Frontal cortex (tissue), 4 donors: ENCODE measurements around the gene MDN1. TPM values are rescaled to one million over a fixed set of nuclear protein-coding genes. Genes with fewer than 3 reads are reported as not detected.
A peak's percentile ranks its signal among the peaks of the same experiment; 100 is the strongest.
"Not testable (repeated sequence)": the region's sequence is repeated elsewhere in the genome, so short reads cannot be mapped to it uniquely, and the experiment has no call there.

Experiments used
- DNase-seq, 2 donors: peaks; one replicate each; pipeline ENCODE4 v3.0.0; 2012; ENCODE audit warnings: low spot score in 2 of 2
- FAIRE-seq: peaks from 2 replicates; lab custom pipeline; 2012; peaks lifted over from hg19 to GRCh38; lab: Jason Lieb, UNC
- total RNA-seq: library from RNA; depleted of rRNA; stranded (reverse); fragments of >200 nt; gene quantifications from one replicate; pipeline ENCODE4 v1.2.3, GENCODE V29; 2014
- donor health status: control.
- donor health status: control.
- donor health status: control.

MDN1 gene
- total RNA-seq, 1 donor from 2014 or later: 23.6 TPM

GRCh38 chr6:89828475-89828987 is 8.9 kb upstream of the MDN1 start:
- DNase-seq, FAIRE-seq: not testable (repeated sequence)

DNA sequence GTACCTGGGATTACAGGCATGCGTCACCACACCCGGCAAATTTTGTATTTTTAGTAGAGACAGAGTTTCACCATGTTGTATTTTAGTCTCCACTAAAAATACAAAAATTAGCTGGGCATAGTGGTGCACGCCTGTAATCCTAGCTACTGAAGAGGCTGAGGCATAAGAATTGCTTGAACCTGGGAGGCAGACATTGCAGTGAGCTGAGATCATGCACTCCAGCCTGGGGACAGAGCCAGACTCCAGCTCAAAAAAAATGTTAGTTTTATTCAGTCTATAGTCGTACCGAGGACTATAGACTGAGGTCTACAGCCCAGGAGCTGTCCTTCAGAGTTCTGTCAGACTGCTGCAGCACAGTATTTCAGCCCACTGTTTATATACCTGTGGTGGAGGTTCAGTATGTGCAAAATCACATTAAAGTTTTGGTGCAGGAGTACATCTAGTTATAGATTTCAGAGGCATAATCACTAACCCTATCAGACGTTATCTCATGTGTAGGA is 6.5 kb upstream of the MDN1 start:
- DNase-seq (no peak), FAIRE-seq (no peak)

DNA sequence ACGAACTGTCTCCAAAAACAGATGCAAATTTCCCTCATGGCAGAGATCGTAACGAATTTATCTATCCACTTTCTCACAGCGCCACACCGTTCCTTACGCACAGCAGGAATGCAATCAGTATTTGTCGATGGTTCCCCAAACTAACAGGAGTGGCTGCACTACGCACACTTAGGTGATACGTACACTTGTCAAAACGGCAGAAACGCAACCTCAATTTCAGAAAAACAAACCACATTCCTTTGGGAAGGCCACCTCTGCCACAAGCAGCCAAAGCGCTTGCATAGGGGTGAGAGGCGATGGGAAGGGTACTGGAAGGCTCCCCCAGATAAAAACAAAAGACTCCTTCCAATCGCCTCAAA is 638 bp downstream of the MDN1 start:
- DNase-seq (no peak), FAIRE-seq (no peak)

DNA sequence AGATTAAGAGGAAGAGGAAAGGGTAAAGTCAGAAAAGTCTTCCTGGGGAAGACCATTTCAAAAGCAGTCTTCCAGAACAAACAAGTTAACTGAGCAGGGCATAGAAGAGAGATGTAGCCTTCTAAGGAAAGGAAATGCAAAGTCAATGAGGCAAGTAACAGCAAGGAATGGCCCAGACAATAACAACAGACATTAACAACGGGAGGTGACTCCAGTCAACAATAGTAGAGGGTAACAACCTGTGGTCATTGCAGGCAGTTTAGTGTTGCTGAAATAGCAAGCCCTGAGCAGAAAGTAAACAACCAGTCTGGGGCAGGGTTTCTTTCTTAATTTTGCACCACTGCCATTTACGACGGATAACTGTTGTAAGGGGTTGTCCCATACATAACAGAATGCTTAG is 2.1 kb downstream of the MDN1 start:
- DNase-seq (no peak), FAIRE-seq (no peak)

DNA sequence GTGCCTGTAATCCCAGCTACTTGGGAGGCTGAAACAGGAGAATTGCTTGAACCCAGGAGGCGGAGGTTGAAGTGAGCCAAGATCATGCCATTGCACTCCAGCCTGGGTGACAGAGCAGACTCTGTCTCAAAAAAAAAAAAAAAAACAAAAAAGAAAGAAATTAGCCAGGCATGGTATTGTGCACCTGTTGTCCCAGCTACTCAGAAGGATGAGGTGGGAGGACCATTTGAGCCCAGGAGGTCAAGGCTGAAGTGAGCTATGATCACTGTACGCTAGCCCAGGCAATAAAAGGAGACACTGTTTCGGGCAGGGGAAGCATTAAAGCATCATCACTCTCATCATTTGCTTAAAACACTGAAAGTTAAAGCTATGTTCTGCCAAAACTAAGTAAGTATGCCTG is 6.2 kb downstream of the MDN1 start:
- FAIRE-seq, DNase-seq: not testable (repeated sequence)

- FAIRE-seq: no peak
Observed at GRCh38 chr6:89807581-89807980, 12.0 kb downstream of the MDN1 start.

GRCh38 chr6:89805814-89806371 is 13.7 kb downstream of the MDN1 start:
- no peak for DNase-seq
- FAIRE-seq: no peak

More at GRCh38 chr6:89807581-89807980, 12.0 kb downstream of the MDN1 start:
- DNase-seq: no peak

GRCh38 chr6:89803271-89803670 is 16.3 kb downstream of the MDN1 start:
- FAIRE-seq: no peak
- no peak for DNase-seq

DNA sequence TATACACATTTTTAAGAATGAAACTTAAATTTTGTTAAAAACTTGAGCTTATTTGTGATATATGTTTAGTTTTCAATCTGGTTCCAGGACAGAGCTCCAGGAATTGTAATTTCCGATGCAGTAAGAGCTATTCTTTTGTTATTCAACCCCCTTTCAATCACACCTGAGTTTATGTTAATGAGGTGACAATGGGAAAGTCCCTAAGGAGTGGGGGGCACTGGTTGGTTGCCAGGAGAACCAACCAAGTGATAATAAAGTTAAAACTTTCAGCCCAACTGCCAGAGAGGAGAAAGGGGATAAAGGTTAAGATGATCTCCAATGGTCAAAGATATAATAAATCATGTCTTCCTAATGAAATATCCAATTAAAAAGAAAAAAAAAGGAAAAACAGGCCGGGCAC is 19.8 kb downstream of the MDN1 start:
- DNase-seq: no peak
- FAIRE-seq: no peak

DNA sequence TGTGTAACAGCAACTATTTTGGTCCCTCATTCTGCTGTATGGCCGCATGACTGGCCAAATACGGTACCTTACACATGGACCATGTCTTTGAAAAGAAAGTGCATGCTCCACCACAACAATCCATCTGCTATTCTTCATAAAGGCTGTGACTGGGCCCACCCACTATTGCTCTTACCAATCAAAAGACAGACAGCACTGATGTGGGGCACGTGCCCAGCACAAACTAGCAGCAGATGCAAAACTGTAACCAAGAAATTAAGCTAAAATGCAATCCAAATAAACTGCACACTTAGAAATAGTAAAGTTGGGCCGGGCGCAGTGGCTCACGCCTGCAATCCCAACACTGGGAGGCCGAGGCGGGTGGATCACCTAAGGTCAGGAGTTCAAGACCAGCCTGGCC is 20.5 kb downstream of the MDN1 start:
- no peak for FAIRE-seq
- DNase-seq: no peak

- DNase-seq: no peak
- FAIRE-seq: no peak
Observed at GRCh38 chr6:89797317-89797716, 22.3 kb downstream of the MDN1 start.

DNA sequence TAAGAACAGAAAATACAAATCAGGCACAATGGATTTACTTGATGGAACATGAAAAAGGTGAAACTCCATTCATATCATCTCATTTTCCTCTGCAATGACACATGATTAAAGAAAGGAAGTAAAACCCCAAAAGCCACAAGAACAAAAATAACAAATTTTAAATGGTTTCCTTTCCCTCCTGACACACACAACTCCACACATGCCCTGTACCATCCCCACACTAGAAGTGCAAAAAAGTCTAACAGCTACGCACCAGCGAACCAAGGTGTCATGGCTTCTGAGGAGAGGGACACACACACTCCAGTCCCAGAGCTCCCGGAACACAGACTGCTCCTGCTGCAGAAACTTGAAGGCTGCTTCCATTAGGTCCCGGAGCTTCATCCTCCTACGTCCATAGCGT is 25.3 kb downstream of the MDN1 start:
- FAIRE-seq (no peak), DNase-seq (no peak)

DNA sequence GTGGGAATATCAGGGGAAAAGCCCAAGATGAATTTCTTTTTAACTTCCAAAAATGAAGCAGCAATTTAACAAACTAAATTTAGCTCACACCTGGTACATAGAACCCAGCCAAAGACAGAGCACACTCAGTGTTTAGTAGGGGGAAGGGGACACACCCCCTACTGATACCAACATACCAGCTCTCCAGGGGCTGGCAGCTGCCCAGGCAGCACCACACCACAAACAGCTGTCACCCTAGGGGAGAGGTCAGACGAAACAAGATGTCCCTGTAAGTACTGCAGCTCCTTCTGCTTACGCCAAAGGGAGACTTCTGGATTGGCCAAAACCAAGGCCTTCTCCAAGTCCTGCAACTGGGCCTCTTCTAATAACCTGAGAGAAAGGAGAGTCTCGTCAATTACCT is 26.0 kb downstream of the MDN1 start:
- DNase-seq (no peak), FAIRE-seq (no peak)

- peak in 1 of 2 donors; percentile 22 for DNase-seq
- no peak for FAIRE-seq
Observed at GRCh38 chr6:89792881-89793280, 26.7 kb downstream of the MDN1 start.

DNA sequence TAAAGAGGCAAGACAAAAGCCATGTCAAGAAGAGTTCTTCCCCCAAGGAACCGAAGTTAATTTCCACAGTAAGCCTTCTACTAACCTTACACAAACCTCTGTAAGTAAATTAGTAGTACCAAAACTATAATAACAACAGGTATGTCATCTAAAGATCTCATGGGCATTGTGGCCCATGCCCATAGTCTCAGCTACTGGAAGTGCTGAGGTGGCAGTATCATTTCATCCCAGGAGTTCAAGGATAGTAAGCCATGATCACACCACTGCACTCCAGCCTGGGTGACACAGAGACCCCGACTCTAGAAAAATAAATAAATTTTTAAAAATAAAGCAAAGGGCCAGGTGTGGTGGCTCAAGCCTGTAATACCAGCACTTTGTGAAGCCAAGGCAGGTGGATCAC is 29.2 kb downstream of the MDN1 start:
- DNase-seq: no peak
- no peak for FAIRE-seq

- FAIRE-seq (no peak), DNase-seq (no peak)
Observed at GRCh38 chr6:89789980-89790379, 29.6 kb downstream of the MDN1 start.

DNA sequence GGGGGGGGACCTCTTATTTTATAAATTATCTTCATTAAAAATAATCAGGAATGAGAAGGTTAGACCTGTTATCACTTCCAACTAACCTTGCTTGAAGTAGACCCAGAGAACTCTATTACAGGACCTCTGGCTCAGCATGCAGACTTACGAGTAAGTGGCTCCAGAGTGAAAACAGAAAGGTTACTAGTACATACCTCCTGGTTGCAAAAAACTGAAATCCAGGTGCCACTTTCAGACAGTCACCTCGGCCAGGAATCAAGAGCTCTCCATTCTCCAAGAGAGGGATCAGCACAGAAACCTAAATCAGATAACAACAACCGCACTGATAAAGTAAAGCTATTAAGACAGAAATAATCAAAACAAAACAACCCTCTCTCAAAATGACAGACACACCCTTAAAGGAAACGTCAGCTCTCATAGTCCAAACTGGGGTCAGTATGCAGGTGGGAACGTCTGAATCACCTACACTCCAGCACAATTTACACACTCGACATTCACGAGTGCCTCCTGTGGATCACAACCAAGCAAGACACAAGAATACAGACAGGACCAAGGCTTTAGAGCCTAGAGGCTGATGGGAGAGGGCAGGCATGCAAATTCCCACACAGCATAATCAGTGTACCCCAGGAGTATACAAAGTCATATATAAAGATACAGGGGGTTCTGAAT is 31.8 kb downstream of the MDN1 start:
- DNase-seq (no peak), FAIRE-seq (no peak)

DNA sequence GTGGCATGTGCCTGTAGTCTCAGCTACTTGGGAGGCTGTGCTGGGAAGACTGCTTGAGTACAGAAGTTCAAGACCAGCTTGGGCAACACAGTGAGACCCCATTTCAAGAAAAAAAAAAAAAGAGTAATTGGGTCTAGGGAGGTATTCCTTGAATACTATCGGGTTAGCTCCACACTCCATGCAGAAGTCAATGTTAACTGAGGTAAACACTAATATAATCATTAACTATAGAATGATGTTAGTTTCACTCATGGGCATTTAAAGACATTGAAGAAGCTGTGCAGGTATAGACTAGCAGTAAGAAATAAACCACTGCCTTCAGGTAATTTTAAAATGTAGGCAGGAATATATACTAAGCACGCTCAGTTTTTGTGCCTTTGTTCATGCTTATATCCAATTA is 32.6 kb downstream of the MDN1 start:
- no peak for DNase-seq
- FAIRE-seq: no peak

GRCh38 chr6:89784838-89785237 is 34.8 kb downstream of the MDN1 start:
- FAIRE-seq (no peak), DNase-seq (no peak)

GRCh38 chr6:89783293-89783692 is 36.3 kb downstream of the MDN1 start:
- not testable (repeated sequence) for DNase-seq, FAIRE-seq

- no peak for DNase-seq
- FAIRE-seq: no peak
Observed at GRCh38 chr6:89782222-89782621, 37.4 kb downstream of the MDN1 start.
